ENCODE data around the gene AKAP13. TPM values are rescaled to one million over a fixed set of nuclear protein-coding genes. Genes with fewer than 3 reads are reported as not detected.

AKAP13 gene
- polyA plus RNA-seq, 1 donor from 2014 or later = 10.0 TPM

DNA sequence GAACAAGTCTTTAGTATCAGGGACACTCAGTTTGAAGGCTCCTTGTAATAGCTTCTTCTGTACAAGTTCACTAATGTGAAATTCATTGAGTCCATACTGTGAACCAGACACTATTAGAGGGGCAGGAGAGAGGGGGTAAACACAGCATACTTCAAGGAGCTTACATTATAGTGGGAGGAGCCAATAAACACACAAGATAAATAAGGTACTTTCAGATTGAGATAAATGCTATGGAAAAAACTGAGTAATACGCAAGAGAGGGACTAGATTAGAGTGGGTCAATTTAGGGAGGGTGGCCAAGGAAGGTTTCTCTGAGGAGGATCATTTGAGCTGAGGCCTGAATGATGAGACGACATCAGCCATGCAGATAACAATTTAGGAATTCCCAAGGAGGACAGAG, 3.1 kb upstream of the AKAP13 start:
- no peak overlapping the region for H3K4me2 ChIP-seq (ENCODE audit: low read length)
- no peak for TF ChIP-seq MXI1 (conservative IDR thresholded peaks at IDR 0.05; ENCODE audit: poor library complexity, severe bottlenecking)
- no peak for TF ChIP-seq EZH2 (IDR thresholded peaks at IDR 0.05; ENCODE audit: borderline replicate concordance, insufficient read depth, low read length, poor library complexity, severe bottlenecking)
- no peak for TF ChIP-seq TAF1 (IDR thresholded peaks at IDR 0.05; ENCODE audit: low read depth)
- TF ChIP-seq POLR2AphosphoS5 (IDR thresholded peaks at IDR 0.05) = no peak
- no peak for TF ChIP-seq EP300 (conservative IDR thresholded peaks at IDR 0.05; ENCODE audit: poor library complexity, severe bottlenecking)
- TF ChIP-seq SMC3 (conservative IDR thresholded peaks at IDR 0.05; ENCODE audit: poor library complexity) = no peak
- TF ChIP-seq CTCF (IDR thresholded peaks at IDR 0.05; ENCODE audit: poor library complexity, severe bottlenecking) = no peak
- TF ChIP-seq RAD21 (conservative IDR thresholded peaks at IDR 0.05) = no peak
- no peak for TF ChIP-seq REST (IDR thresholded peaks at IDR 0.05; ENCODE audit: borderline replicate concordance)
- H3K4me3 ChIP-seq (ENCODE audit: low read length) = no peak overlapping the region
- H3K36me3 ChIP-seq (ENCODE audit: insufficient read depth, low read length) = no peaks in the 10 kb centered on the region
- H3K27me3 ChIP-seq (ENCODE audit: insufficient read depth, low read depth, low read length) = no peaks in the 10 kb centered on the region
- no peak overlapping the region for H3K9ac ChIP-seq (ENCODE audit: low read length)
- H3K9me2 ChIP-seq (ENCODE audit: insufficient read depth, low read length) = no peaks in the 10 kb centered on the region
- no peaks in the 10 kb centered on the region for H4K20me1 ChIP-seq (ENCODE audit: insufficient read depth)
- H3K9me3 ChIP-seq (ENCODE audit: low read length) = no peaks in the 10 kb centered on the region
- no peak overlapping the region for H2AFZ ChIP-seq (ENCODE audit: low read depth, low read length)
- H3K27ac ChIP-seq (ENCODE audit: low read length) = no peak overlapping the region
- H3K79me2 ChIP-seq (replicated peaks; ENCODE audit: insufficient read depth, low read length) = peaks cover 8% of the 10 kb centered on the region
- no peaks in the 10 kb centered on the region for H3F3A ChIP-seq (ENCODE audit: insufficient read depth, low read length, poor library complexity, severe bottlenecking)

DNA sequence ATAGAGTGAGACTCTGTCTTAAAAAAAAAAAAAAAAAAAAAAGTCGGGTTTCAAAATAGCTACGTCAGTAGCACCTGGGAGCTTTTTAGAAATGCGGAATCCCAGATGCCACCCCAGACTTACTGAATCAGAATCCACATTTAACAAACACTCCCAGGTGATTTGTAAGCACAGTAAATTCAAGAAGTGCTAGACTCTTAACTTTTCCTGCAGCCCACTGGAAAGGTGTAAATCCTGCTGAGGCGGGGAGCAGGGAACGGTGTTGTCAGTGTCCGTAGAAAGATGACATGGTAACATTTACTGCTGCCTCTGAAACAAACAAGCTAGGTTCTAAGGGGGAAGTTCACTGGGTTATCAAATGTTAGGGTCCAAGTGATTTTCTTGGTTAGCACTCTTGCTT, 2.4 kb upstream of the AKAP13 start:
- no peaks in the 10 kb centered on the region for H3F3A ChIP-seq (ENCODE audit: insufficient read depth, low read length, poor library complexity, severe bottlenecking)
- H3K36me3 ChIP-seq (ENCODE audit: insufficient read depth, low read length) = no peaks in the 10 kb centered on the region
- H3K4me2 ChIP-seq (ENCODE audit: low read length) = no peak overlapping the region
- H2AFZ ChIP-seq (ENCODE audit: low read depth, low read length) = no peak overlapping the region
- H3K27me3 ChIP-seq (ENCODE audit: insufficient read depth, low read depth, low read length) = no peaks in the 10 kb centered on the region
- H3K9me3 ChIP-seq (ENCODE audit: low read length) = no peaks in the 10 kb centered on the region
- H3K4me3 ChIP-seq (ENCODE audit: low read length) = no peak overlapping the region
- no peak for TF ChIP-seq EP300 (conservative IDR thresholded peaks at IDR 0.05; ENCODE audit: poor library complexity, severe bottlenecking)
- TF ChIP-seq EZH2 (IDR thresholded peaks at IDR 0.05; ENCODE audit: borderline replicate concordance, insufficient read depth, low read length, poor library complexity, severe bottlenecking) = no peak
- no peak for TF ChIP-seq CTCF (IDR thresholded peaks at IDR 0.05; ENCODE audit: poor library complexity, severe bottlenecking)
- no peak for TF ChIP-seq RAD21 (conservative IDR thresholded peaks at IDR 0.05)
- TF ChIP-seq REST (IDR thresholded peaks at IDR 0.05; ENCODE audit: borderline replicate concordance) = no peak
- no peak for TF ChIP-seq MXI1 (conservative IDR thresholded peaks at IDR 0.05; ENCODE audit: poor library complexity, severe bottlenecking)
- no peak for TF ChIP-seq SMC3 (conservative IDR thresholded peaks at IDR 0.05; ENCODE audit: poor library complexity)
- TF ChIP-seq TAF1 (IDR thresholded peaks at IDR 0.05; ENCODE audit: low read depth) = no peak
- TF ChIP-seq POLR2AphosphoS5 (IDR thresholded peaks at IDR 0.05) = no peak
- H3K9me2 ChIP-seq (ENCODE audit: insufficient read depth, low read length) = no peaks in the 10 kb centered on the region
- no peak overlapping the region for H3K9ac ChIP-seq (ENCODE audit: low read length)
- no peaks in the 10 kb centered on the region for H4K20me1 ChIP-seq (ENCODE audit: insufficient read depth)
- H3K79me2 ChIP-seq (replicated peaks; ENCODE audit: insufficient read depth, low read length) = peaks cover 15% of the 10 kb centered on the region
- no peak overlapping the region for H3K27ac ChIP-seq (ENCODE audit: low read length)

All from neural cell (in vitro differentiated cells).